ENCODE results near the gene BAIAP2. TPM values are rescaled to one million over a fixed set of nuclear protein-coding genes. Genes with fewer than 3 reads are reported as not detected.

The BAIAP2 gene
- total and polyA plus RNA-seq, 12 donors = 3.1 to 33.4 (median 14.6) TPM

GRCh38 chr17:81042606-81043005, 7.7 kb downstream of the BAIAP2 start:
- Histone ChIP-seq H3K4me3 (no peak overlapping the region), H3K4me1 (replicated peaks in 1 of 2) (peaks cover 28 to 75% of the 10 kb centered on the region in 2 donors), H3K36me3 (replicated peaks in 1 of 2) (no peaks in the 10 kb centered on the region), H3K9me3 (replicated peaks in 1 of 3) (no peaks in the 10 kb centered on the region), H3K27ac (peak overlapping the region in 1 of 5 donors; percentile 82), H3K27me3 (no peaks in the 10 kb centered on the region)
- intact Hi-C loops (cut with DNase I) = no loop called here
- TF ChIP-seq CTCF (IDR thresholded peaks at IDR 0.05) = no peak
- TF ChIP-seq POLR2A (IDR thresholded peaks at IDR 0.05) = no peak
- 90 to 94% (median 91%) methylated on average over 9 of the region's 9 CpGs for WGBS, 4 donors
- DNase-seq = no peak

- 78 to 97% (median 88%) methylated on average over 3 to 19 of the region's 19 CpGs for WGBS, 4 donors
- intact Hi-C loops (cut with DNase I) = no loop called here
- Histone ChIP-seq H3K27ac (peak overlapping the region in 2 of 5 donors; percentile 82 to 89), H3K36me3 (replicated peaks in 1 of 2) (no peaks in the 10 kb centered on the region), H3K4me3 (no peak overlapping the region), H3K4me1 (replicated peaks in 1 of 2) (peaks cover 21 to 67% of the 10 kb centered on the region in 2 donors), H3K9me3 (replicated peaks in 1 of 3) (no peaks in the 10 kb centered on the region), H3K27me3 (no peaks in the 10 kb centered on the region)
- DNase-seq = no peak
- TF ChIP-seq CTCF (IDR thresholded peaks at IDR 0.05) (no peak), POLR2A (IDR thresholded peaks at IDR 0.05) (no peak)
These were observed 8.4 kb downstream of the BAIAP2 start for GRCh38 chr17:81043319-81043724.

GRCh38 chr17:81043725-81044427, 8.9 kb downstream of the BAIAP2 start:
- DNase-seq = peak in 3 of 7 donors; percentile 52 to 81 (median 67)
- no peak overlapping the region for H3K4me3 ChIP-seq
- H3K4me1 ChIP-seq (replicated peaks in 1 of 2) = peaks cover 17 to 67% of the 10 kb centered on the region in 2 donors
- peak overlapping the region in 4 of 5 donors; percentile 6 to 89 (median 71) for H3K27ac ChIP-seq
- no peaks in the 10 kb centered on the region for H3K9me3 ChIP-seq (replicated peaks in 1 of 3)
- no peaks in the 10 kb centered on the region for H3K36me3 ChIP-seq (replicated peaks in 1 of 2)
- WGBS, 4 donors = 71 to 86% (median 76%) methylated on average over 17 to 38 of the region's 38 CpGs
- intact Hi-C loops (cut with DNase I) = no loop called here
- TF ChIP-seq CTCF (IDR thresholded peaks at IDR 0.05) (no peak), POLR2A (IDR thresholded peaks at IDR 0.05) (peak in 1 of 2 donors; percentile 10)
- H3K27me3 ChIP-seq = no peaks in the 10 kb centered on the region

- Histone ChIP-seq H3K36me3 (replicated peaks in 1 of 2) (no peaks in the 10 kb centered on the region), H3K9me3 (replicated peaks in 1 of 3) (no peaks in the 10 kb centered on the region), H3K27me3 (no peaks in the 10 kb centered on the region), H3K27ac (peak overlapping the region in 4 of 5 donors; percentile 6 to 89 (median 71)), H3K4me3 (no peak overlapping the region), H3K4me1 (replicated peaks in 1 of 2) (peaks cover 17 to 67% of the 10 kb centered on the region in 2 donors)
- intact Hi-C loops (cut with DNase I) = no loop called here
- 57 to 74% (median 64%) methylated on average over 10 to 14 of the region's 14 CpGs for WGBS, 4 donors
- TF ChIP-seq CTCF (IDR thresholded peaks at IDR 0.05) (no peak), POLR2A (IDR thresholded peaks at IDR 0.05) (no peak)
- no peak for DNase-seq
These were observed 9.4 kb downstream of the BAIAP2 start for GRCh38 chr17:81044428-81044763.
